ENCODE data around the gene ACTR6. TPM values are rescaled to one million over a fixed set of nuclear protein-coding genes. Genes with fewer than 3 reads are reported as not detected.

ACTR6 gene
- total and polyA plus RNA-seq, 10 of the 15 experiments (the other 5 are each of a cell fraction or from before 2014, with no cell fraction given): 17.4 to 62.4 (median 40.5) TPM

DNA sequence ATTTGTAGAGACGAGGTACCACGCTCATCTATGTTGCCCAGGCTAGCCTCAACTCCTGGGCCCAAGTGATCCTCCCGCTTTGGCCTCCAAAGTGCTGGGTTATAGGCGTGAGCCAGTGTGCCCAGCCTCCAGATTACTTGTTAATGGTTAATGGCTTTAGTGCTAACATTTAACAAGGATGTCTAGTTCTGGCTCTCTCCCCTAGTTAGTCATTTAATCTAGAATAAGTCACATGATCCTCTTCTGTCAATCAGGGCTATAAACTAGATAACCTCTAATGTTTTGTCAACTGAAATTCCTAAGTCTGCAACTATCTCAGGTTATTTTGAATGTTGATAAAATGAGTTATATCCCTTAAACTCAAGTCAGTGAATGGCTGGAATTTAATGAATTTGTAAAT, 15.7 kb downstream of the ACTR6 start:
- no peak overlapping the region for H2AFZ ChIP-seq (ENCODE audit: control insufficient read depth, low read depth, low read length)
- intact Hi-C loops (cut with micrococcal nuclease; ENCODE audit: unreplicated experiment): no loop called here
- H3K36me3 ChIP-seq (ENCODE audit: control insufficient read depth in 2 of 2, insufficient read depth in 2 of 2, low read length in 1 of 2): peaks cover 2 to 12% of the 10 kb centered on the region in 2 experiments; a peak in 3 of 4 replicates
- ChIA-PET RAD21 (ENCODE audit: unreplicated experiment) (no interaction called here), CTCF (interaction anchor here (0.7 kb wide), 1 partner anchor 185 kb away, joined by 3 read pairs; no protein-coding TSS in a partner anchor), POLR2A (no interaction called here), SMC1A (ENCODE audit: uncharacterized antibody, unreplicated experiment) (no interaction called here)
- ATAC-seq: no peak
- no peak for TF ChIP-seq TBL1XR1 (IDR thresholded peaks at IDR 0.05; ENCODE audit: low read depth, low read length)
- TF ChIP-seq ZNF217 (IDR thresholded peaks at IDR 0.05): no peak
- TF ChIP-seq POU2F2 (IDR thresholded peaks at IDR 0.05; ENCODE audit: borderline replicate concordance, low read depth, low read length): no peak
- no peak for TF ChIP-seq BCL11A (IDR thresholded peaks at IDR 0.05; ENCODE audit: low read depth, low read length)
- no peak for TF ChIP-seq MYB (IDR thresholded peaks at IDR 0.05; ENCODE audit: borderline replicate concordance, low read depth, low read length)
- TF ChIP-seq SPI1 (IDR thresholded peaks at IDR 0.05; ENCODE audit: borderline replicate concordance, insufficient read depth, low read depth, low read length): no peak
- no peak for TF ChIP-seq KLF5 (IDR thresholded peaks at IDR 0.05; ENCODE audit: partially characterized antibody)
- no peak for TF ChIP-seq BHLHE40 (IDR thresholded peaks at IDR 0.05; ENCODE audit: borderline replicate concordance in 1 of 2, low read depth in 2 of 2, low read length in 1 of 2)
- no peak for TF ChIP-seq DPF2 (IDR thresholded peaks at IDR 0.05)
- no peak for TF ChIP-seq PAX5 (IDR thresholded peaks at IDR 0.05; ENCODE audit: borderline replicate concordance, low read depth, low read length)
- no peak for TF ChIP-seq ZNF207 (IDR thresholded peaks at IDR 0.05; ENCODE audit: borderline replicate concordance)
- TF ChIP-seq ZBED1 (IDR thresholded peaks at IDR 0.05; ENCODE audit: borderline replicate concordance): no peak
- no peak for TF ChIP-seq PML (IDR thresholded peaks at IDR 0.05; ENCODE audit: low read length)
- TF ChIP-seq JUND (IDR thresholded peaks at IDR 0.05; ENCODE audit: low read depth, low read length): no peak
- BruUV-seq (replicated peaks): no TSS peak
- no peak for DNase-seq (ENCODE audit: low read depth, low spot score)
- H3K4me1 ChIP-seq (ENCODE audit: control insufficient read depth, insufficient read depth, low read length): no peaks in the 10 kb centered on the region
- 100% methylated on average over 4 of the region's 4 CpGs for WGBS (ENCODE audit: insufficient coverage, insufficient replicate concordance, low lambda C conversion rate, missing lambda C conversion rate)
- no peaks in the 10 kb centered on the region for H4K20me1 ChIP-seq (ENCODE audit: control insufficient read depth, insufficient read depth)
- no peak for FAIRE-seq
- H3K4me3 ChIP-seq: no peak overlapping the region
- H3K79me2 ChIP-seq (ENCODE audit: control insufficient read depth, insufficient read depth, low read length): no peaks in the 10 kb centered on the region
- no peak overlapping the region for H3K27ac ChIP-seq (ENCODE audit: control insufficient read depth, insufficient read depth)
- no peak overlapping the region for H3K4me2 ChIP-seq (ENCODE audit: control insufficient read depth, insufficient read depth)
- no peaks in the 10 kb centered on the region for H3K27me3 ChIP-seq (replicated peaks in 1 of 2; ENCODE audit: control insufficient read depth in 2 of 2, insufficient read depth in 2 of 2, low read length in 1 of 2)
- H3K9ac ChIP-seq (ENCODE audit: control insufficient read depth, insufficient read depth, low read length): no peak overlapping the region
- in situ Hi-C loops (cut with MboI): no loop called here
- H3K9me3 ChIP-seq (replicated peaks; ENCODE audit: control insufficient read depth, insufficient read depth, low read length): no peaks in the 10 kb centered on the region

All from GM12878 (cell line).